ENCODE data around the gene TMEM254. TPM values are rescaled to one million over a fixed set of nuclear protein-coding genes. Genes with fewer than 3 reads are reported as not detected.
"Not testable (repeated sequence)": the region's sequence is repeated elsewhere in the genome, so short reads cannot be mapped to it uniquely, and the experiment has no call there.

Gene TMEM254
- total RNA-seq, 1 donor from 2014 or later: 22.2 TPM

DNA sequence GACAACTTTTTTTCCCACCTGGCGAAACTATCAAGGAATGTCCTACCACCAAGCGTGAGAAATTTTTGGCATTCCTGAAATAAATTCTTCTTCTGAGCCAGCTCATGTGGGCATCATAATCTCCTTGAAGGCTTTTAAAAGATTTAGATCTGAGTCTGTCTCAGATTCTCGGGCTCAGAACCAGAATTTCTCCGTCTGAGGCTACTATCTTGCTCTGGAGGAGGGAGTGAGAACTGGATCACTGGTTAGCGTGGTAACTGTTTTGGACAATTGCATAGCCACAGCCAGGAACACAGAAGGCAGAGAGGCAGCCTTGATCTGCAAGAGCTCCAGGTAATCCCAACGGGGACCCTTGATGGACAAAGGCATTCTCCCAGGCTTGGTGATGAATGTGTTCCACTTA is 53.0 kb downstream of the TMEM254 start:
- H3K9me3 Mint-ChIP-seq (ENCODE audit: unreplicated experiment): no peaks in the 10 kb centered on the region
- TF ChIP-seq, protein P1, sequence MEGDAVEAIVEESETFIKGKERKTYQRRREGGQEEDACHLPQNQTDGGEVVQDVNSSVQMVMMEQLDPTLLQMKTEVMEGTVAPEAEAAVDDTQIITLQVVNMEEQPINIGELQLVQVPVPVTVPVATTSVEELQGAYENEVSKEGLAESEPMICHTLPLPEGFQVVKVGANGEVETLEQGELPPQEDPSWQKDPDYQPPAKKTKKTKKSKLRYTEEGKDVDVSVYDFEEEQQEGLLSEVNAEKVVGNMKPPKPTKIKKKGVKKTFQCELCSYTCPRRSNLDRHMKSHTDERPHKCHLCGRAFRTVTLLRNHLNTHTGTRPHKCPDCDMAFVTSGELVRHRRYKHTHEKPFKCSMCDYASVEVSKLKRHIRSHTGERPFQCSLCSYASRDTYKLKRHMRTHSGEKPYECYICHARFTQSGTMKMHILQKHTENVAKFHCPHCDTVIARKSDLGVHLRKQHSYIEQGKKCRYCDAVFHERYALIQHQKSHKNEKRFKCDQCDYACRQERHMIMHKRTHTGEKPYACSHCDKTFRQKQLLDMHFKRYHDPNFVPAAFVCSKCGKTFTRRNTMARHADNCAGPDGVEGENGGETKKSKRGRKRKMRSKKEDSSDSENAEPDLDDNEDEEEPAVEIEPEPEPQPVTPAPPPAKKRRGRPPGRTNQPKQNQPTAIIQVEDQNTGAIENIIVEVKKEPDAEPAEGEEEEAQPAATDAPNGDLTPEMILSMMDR (IDR thresholded peaks at IDR 0.05): no peak
- H3K4me3 Mint-ChIP-seq (ENCODE audit: unreplicated experiment): peak overlapping the region; percentile 61
- H3K4me1 Mint-ChIP-seq (ENCODE audit: unreplicated experiment): peaks cover 53% of the 10 kb centered on the region
- DNase-seq (ENCODE audit: extremely low spot score, unreplicated experiment): no peak
- H3K36me3 Mint-ChIP-seq (ENCODE audit: unreplicated experiment): no peaks in the 10 kb centered on the region
- H3K27ac Mint-ChIP-seq (ENCODE audit: unreplicated experiment): peak overlapping the region; percentile 82
- H3K27me3 Mint-ChIP-seq (ENCODE audit: unreplicated experiment): no peaks in the 10 kb centered on the region

DNA sequence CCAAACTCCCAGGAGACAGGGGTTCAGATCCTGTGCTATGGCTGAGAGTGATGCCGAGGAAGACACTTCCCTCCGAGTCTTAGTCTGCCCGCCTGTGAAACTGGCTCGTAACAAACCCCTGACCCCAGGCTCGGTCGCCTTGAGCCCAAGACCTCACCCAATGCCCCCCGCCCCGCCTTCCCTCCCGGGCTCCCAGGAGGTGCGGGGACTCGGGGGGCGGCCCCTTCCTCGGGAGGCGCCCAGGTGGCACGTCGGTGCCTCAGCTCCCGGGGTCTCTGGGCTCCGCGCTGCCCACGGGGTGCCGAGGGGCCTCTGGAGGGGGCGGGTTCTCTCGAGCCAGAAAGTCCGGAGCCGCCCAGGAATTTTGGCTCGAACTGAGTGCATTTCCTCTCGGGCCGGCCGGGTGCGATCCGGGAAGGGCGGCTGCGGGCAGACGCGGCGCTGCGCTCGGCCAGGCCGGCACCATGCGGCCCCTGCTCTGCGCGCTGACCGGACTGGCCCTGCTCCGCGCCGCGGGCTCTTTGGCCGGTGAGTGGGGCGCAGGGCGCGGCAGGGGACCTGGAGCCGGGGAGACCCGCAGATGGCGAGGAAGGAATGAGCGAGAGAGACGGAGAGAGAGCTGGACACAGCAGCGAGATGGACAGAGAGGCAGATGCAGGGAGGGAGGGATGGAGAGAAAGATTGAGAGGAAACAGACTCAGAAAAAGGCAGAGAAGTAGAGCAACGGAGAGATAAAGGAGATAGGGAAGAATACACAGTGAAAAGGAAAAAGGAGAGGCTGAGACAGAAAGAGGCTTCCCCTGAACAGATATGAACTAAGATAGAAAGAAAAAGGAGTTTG is 54.1 kb downstream of the TMEM254 start, which contains the start of gene PLAC9:
Gene PLAC9 (plus strand): TSS at position 432 of the 841 bp plus-strand sequence. CDS start 33 bp downstream, at position 465.
- Mint-ChIP-seq H3K4me1 (ENCODE audit: unreplicated experiment) (peaks cover 56% of the 10 kb centered on the region), H3K4me3 (ENCODE audit: unreplicated experiment) (peak within 1 kb of the TSS; percentile 92), H3K27me3 (ENCODE audit: unreplicated experiment) (no peaks in the 10 kb centered on the region), H3K9me3 (ENCODE audit: unreplicated experiment) (no peaks in the 10 kb centered on the region), H3K36me3 (ENCODE audit: unreplicated experiment) (no peaks in the 10 kb centered on the region), H3K27ac (ENCODE audit: unreplicated experiment) (peak within 1 kb of the TSS; percentile 98)
- TF ChIP-seq, protein P1 (IDR thresholded peaks at IDR 0.05): no peak
- no peak for DNase-seq (ENCODE audit: extremely low spot score, unreplicated experiment)

DNA sequence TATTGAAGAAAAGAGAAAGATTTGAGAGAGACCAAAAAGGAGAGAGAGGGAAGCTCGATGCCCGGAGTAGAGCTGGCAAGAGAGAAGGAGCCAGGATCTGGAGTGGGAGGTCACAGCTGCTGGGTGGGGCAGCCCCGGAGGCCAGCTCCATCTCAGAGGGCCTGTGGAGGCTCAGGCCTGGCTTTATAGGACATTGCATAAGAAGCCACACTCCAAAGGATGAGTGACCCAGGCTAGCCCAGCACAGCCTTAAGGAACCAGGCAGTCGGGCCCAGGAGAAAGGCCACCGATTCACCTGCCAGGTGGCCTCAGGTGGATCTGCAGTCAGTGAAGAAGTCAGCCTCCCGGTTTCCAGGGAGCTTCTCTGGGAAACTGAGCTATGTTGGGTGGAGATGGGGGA is 54.7 kb downstream of the TMEM254 start:
- H3K27ac Mint-ChIP-seq (ENCODE audit: unreplicated experiment): peak overlapping the region; percentile 98
- H3K9me3 Mint-ChIP-seq (ENCODE audit: unreplicated experiment): no peaks in the 10 kb centered on the region
- no peaks in the 10 kb centered on the region for H3K36me3 Mint-ChIP-seq (ENCODE audit: unreplicated experiment)
- TF ChIP-seq, protein P1 (IDR thresholded peaks at IDR 0.05): no peak
- H3K27me3 Mint-ChIP-seq (ENCODE audit: unreplicated experiment): no peaks in the 10 kb centered on the region
- peaks cover 63% of the 10 kb centered on the region for H3K4me1 Mint-ChIP-seq (ENCODE audit: unreplicated experiment)
- no peak for DNase-seq (ENCODE audit: extremely low spot score, unreplicated experiment)
- peak overlapping the region; percentile 92 for H3K4me3 Mint-ChIP-seq (ENCODE audit: unreplicated experiment)

DNA sequence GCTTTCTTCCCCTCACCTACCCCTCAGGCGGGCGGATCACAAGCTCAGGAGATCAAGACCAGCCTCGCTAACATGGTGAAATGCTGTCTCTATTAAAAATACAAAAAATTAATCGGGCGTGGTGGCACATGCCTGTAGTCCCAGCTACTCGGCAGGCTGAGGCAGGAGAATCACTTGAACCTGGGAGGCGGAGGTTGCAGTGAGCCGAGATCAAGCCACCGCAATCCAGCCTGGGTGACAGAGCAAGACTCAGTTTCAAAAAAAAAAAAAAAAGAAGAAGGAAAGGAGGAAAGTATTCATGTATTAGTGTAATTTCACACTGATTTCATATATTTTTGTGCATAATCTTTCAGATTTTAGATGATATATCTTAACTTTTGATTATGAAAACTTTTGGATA is 55.2 kb downstream of the TMEM254 start:
- H3K9me3 Mint-ChIP-seq (ENCODE audit: unreplicated experiment); DNase-seq (ENCODE audit: extremely low spot score, unreplicated experiment); H3K27me3 Mint-ChIP-seq (ENCODE audit: unreplicated experiment); H3K36me3 Mint-ChIP-seq (ENCODE audit: unreplicated experiment): not testable (repeated sequence)
- peak overlapping the region; percentile 98 for H3K27ac Mint-ChIP-seq (ENCODE audit: unreplicated experiment)
- H3K4me3 Mint-ChIP-seq (ENCODE audit: unreplicated experiment): peak overlapping the region; percentile 92
- peaks cover 68% of the 10 kb centered on the region for H3K4me1 Mint-ChIP-seq (ENCODE audit: unreplicated experiment)

DNA sequence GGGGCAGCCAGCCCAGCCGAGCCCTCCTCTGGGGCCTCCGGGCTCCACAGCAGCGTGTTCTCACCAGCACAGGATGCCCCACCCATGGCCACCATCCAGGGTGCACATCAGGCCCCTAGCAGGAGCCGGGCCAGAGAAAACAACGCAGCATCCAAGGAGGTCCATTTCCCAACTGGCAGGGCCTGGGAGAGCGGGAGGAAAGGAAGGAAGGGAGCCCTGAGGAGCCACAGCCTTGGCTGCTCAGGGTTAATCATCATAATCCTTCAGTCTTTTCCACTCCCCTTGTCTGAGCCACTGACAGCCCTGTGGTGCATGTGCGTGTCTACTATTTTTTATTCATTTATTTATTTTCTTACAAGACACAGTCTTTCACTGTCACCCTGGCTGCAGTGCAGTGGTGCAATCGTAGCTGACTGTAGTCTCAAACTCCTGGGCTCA is 57.7 kb downstream of the TMEM254 start:
- DNase-seq (ENCODE audit: extremely low spot score, unreplicated experiment): peak; percentile 95
- Mint-ChIP-seq H3K4me3 (ENCODE audit: unreplicated experiment) (peak overlapping the region; percentile 40), H3K27ac (ENCODE audit: unreplicated experiment) (peak overlapping the region; percentile 94), H3K9me3 (ENCODE audit: unreplicated experiment) (no peaks in the 10 kb centered on the region), H3K27me3 (ENCODE audit: unreplicated experiment) (no peaks in the 10 kb centered on the region), H3K36me3 (ENCODE audit: unreplicated experiment) (peaks cover 15% of the 10 kb centered on the region), H3K4me1 (ENCODE audit: unreplicated experiment) (peaks cover 78% of the 10 kb centered on the region)
- TF ChIP-seq, protein P1 (IDR thresholded peaks at IDR 0.05): no peak

All from osteocyte (in vitro differentiated cells).